ENCODE results near the gene GPR137C. TPM values are rescaled to one million over a fixed set of nuclear protein-coding genes. Genes with fewer than 3 reads are reported as not detected.

The GPR137C gene, protein sequence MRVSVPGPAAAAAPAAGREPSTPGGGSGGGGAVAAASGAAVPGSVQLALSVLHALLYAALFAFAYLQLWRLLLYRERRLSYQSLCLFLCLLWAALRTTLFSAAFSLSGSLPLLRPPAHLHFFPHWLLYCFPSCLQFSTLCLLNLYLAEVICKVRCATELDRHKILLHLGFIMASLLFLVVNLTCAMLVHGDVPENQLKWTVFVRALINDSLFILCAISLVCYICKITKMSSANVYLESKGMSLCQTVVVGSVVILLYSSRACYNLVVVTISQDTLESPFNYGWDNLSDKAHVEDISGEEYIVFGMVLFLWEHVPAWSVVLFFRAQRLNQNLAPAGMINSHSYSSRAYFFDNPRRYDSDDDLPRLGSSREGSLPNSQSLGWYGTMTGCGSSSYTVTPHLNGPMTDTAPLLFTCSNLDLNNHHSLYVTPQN
- total RNA-seq (2021) (1.1 and 1.2 TPM in 2 replicates), Bru-seq, nascent RNA (percentile 38 among the genes with signal in this experiment), BruChase-seq, experiment 1, labeled RNA remaining after a 2-hour chase (percentile 45 among the genes with signal in this experiment), BruChase-seq, experiment 2, labeled RNA remaining after a 6-hour chase (percentile 44 among the genes with signal in this experiment)
- long read RNA-seq, partial matches to known transcripts = 1 of 3 reads
- long read RNA-seq, other reads (novel, unspliced or antisense) = 0 of 3 reads

DNA sequence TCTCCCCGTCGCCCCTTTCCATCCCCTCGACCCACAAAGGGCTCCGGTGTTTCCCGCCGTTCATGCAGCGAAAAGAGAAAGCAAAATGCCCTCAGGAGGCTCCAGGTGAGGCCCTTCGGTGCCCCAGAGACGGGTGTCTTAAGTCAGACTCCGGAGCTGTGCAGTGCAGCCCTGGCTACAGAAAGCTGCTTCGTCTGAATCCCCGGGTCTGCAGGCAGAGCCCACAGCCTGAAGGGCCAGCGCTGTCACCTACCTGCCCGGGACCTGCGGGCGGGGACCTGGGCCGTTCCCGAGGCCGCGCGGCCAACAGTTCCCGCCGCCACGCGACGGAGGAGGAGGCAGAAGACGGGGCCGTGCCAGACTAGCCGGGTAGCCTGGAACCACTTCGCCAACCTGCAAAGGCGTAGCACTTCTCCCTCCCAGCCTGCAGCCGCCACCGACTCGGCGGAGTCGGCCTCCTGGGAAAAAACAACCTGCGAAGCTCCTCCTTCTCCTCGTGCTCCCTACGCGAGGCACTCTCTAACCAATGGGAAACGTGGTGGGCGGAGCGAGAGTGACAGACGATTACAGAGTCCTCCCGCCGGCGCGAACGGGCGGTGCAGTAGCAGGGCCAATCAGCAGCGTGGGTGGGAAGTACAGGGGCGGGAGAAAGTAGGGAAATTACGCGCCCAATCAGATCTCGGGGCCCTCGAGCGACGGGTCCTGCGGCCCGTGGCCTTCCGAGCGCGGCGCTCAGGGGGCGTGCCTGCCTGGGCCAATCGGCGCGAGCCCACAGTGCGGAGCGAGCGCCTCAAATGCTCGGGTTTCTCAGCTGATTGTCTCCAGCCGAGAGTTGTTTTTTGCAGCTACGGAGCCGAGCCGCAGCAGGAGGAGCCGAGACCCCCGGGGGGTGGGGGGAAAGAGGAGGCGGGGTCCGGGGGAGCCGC lies at the start of gene GPR137C, which contains the start of gene TXNDC16:
GPR137C (plus strand) TSS at position 774 of the 926 bp plus-strand sequence. CDS start 312 bp downstream, outside the sequence.
TXNDC16 (minus strand) TSS at position 443 of the 926 bp plus-strand sequence. CDS start 8,948 bp downstream, outside the sequence.
- H2AFZ ChIP-seq = peak within 1 kb of the TSS; percentile 95
- intact Hi-C loops (cut with micrococcal nuclease; ENCODE audit: unreplicated experiment) = loop anchor here (2.0 to 5.0 kb wide), 2 partner anchors 148 to 400 kb away; partner anchors contain the start of gene FERMT2
- H3K79me2 ChIP-seq (ENCODE audit: low read depth) = no peaks in the 10 kb centered on the region
- peak within 1 kb of the TSS; percentile 100 for H3K4me2 ChIP-seq
- peak within 1 kb of the TSS; percentile 33; the same call in 1 of the 2 replicates for H3K27ac ChIP-seq
- no peaks in the 10 kb centered on the region for H3K9me2 ChIP-seq (ENCODE audit: insufficient read depth)
- CTCF ChIA-PET = interaction anchor here (0.6 to 0.7 kb wide), 3 partner anchors 145 to 1846 kb away, joined by 3 to 7 read pairs (median 3); no protein-coding TSS in a partner anchor
- H3K9me3 ChIP-seq (ENCODE audit: insufficient read depth, low read depth) = no peaks in the 10 kb centered on the region
- BruUV-seq (replicated peaks) = TSS peak; percentile 75
- H3K36me3 ChIP-seq (ENCODE audit: low read depth) = no peaks in the 10 kb centered on the region
- POLR2A ChIA-PET (ENCODE audit: unreplicated experiment) = interaction anchor here (0.5 to 0.7 kb wide), 6 partner anchors 174 to 1588 kb away, joined by 3 to 15 read pairs (median 6); no protein-coding TSS in a partner anchor
- no peaks in the 10 kb centered on the region for H4K20me1 ChIP-seq (ENCODE audit: insufficient read depth)
- peak; percentile 96 to 99 for DNase-seq
- peak within 1 kb of the TSS; percentile 65 for H3K4me3 ChIP-seq
- H3F3A ChIP-seq (ENCODE audit: insufficient read depth, low read depth) = 0 out of 2 replicates have a peak, but pooled peaks cover 4% of the 10 kb centered on the region
- TF ChIP-seq EZH2 (IDR thresholded peaks at IDR 0.05; ENCODE audit: low read depth) = no peak
- no peaks in the 10 kb centered on the region for H3K27me3 ChIP-seq (ENCODE audit: insufficient read depth, low read depth)
- peaks cover 21% of the 10 kb centered on the region for H3K4me1 ChIP-seq (replicated peaks; ENCODE audit: insufficient read depth)

DNA sequence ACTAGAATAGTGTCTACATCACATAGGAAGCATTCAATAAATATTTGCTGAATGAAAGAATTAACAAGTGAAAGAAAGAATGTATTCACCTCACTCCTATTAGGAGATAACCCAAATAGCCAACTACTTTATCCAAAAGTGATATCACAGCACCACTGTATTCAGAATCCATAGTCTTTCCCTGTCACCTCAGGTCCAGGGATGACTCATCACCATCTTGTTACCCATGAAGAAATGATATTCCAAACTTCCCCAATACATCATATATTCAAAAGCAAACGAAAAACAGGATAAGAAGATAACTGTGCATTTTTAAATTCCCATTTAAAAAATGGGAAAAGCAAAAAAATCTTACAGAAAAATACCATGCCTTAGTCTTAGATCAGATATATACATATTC lies 39.4 kb upstream of the GPR137C start:
- TF ChIP-seq, protein P1, sequence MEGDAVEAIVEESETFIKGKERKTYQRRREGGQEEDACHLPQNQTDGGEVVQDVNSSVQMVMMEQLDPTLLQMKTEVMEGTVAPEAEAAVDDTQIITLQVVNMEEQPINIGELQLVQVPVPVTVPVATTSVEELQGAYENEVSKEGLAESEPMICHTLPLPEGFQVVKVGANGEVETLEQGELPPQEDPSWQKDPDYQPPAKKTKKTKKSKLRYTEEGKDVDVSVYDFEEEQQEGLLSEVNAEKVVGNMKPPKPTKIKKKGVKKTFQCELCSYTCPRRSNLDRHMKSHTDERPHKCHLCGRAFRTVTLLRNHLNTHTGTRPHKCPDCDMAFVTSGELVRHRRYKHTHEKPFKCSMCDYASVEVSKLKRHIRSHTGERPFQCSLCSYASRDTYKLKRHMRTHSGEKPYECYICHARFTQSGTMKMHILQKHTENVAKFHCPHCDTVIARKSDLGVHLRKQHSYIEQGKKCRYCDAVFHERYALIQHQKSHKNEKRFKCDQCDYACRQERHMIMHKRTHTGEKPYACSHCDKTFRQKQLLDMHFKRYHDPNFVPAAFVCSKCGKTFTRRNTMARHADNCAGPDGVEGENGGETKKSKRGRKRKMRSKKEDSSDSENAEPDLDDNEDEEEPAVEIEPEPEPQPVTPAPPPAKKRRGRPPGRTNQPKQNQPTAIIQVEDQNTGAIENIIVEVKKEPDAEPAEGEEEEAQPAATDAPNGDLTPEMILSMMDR (conservative IDR thresholded peaks at IDR 0.05) = no peak
- no peak for TF ChIP-seq EZH2 (IDR thresholded peaks at IDR 0.05; ENCODE audit: low read depth)
- Histone ChIP-seq H3K9me3 (ENCODE audit: insufficient read depth, low read depth) (no peaks in the 10 kb centered on the region), H3K36me3 (ENCODE audit: low read depth) (no peaks in the 10 kb centered on the region), H3K4me2 (no peak overlapping the region), H2AFZ (no peak overlapping the region), H3K4me3 (no peak overlapping the region), H3F3A (ENCODE audit: insufficient read depth, low read depth) (no peaks in the 10 kb centered on the region), H3K79me2 (ENCODE audit: low read depth) (no peaks in the 10 kb centered on the region), H3K4me1 (replicated peaks; ENCODE audit: insufficient read depth) (no peaks in the 10 kb centered on the region), H3K9me2 (ENCODE audit: insufficient read depth) (no peaks in the 10 kb centered on the region), H4K20me1 (ENCODE audit: insufficient read depth) (no peaks in the 10 kb centered on the region), H3K27ac (no peak overlapping the region), H3K27me3 (ENCODE audit: insufficient read depth, low read depth) (no peaks in the 10 kb centered on the region)
- ChIA-PET CTCF (no interaction called here), POLR2A (ENCODE audit: unreplicated experiment) (no interaction called here)
- BruUV-seq (replicated peaks) = no TSS peak
- intact Hi-C loops (cut with micrococcal nuclease; ENCODE audit: unreplicated experiment) = no loop called here
- no peak for DNase-seq

DNA sequence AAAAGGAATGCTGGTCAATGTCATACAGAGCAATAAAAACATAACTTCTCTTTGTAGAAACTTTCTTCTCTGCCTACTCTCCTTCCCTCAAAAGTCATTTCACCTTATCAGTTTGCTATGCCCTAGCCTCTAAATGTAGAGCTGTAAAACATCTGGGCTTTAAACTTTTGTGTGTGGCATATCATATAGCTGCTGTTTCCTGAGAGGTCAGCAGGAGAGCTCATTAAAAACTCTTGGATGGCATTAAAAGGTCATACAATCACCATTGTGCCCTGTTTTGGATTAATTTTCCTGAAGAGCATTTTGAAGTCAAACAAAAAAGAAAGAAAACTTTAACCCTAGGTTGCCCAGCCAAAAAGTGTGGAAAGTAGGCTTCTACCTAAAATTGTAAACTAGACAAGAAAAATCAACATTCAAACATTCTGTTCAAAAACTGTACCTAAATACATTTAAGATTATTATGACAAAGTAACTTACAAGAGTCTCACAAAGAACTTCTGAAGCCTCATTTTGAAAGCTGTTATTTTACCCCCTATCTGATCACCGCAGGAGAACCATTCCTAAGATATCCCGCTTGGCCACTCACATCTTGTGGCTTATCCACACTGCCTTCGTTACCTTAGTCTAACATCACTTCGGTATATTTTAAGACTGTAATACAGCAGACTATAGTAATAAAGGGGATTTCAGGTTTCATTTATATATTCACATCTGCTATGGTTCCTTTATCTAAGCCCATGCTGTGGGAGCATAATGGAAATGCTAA lies 38.4 kb upstream of the GPR137C start:
- Histone ChIP-seq H3K36me3 (ENCODE audit: low read depth) (no peaks in the 10 kb centered on the region), H3K4me3 (no peak overlapping the region), H3K9me3 (ENCODE audit: insufficient read depth, low read depth) (no peaks in the 10 kb centered on the region), H3K79me2 (ENCODE audit: low read depth) (no peaks in the 10 kb centered on the region), H3F3A (ENCODE audit: insufficient read depth, low read depth) (no peaks in the 10 kb centered on the region), H3K27ac (no peak overlapping the region), H2AFZ (no peak overlapping the region), H3K27me3 (ENCODE audit: insufficient read depth, low read depth) (no peaks in the 10 kb centered on the region), H3K4me2 (no peak overlapping the region), H3K4me1 (replicated peaks; ENCODE audit: insufficient read depth) (no peaks in the 10 kb centered on the region), H4K20me1 (ENCODE audit: insufficient read depth) (no peaks in the 10 kb centered on the region), H3K9me2 (ENCODE audit: insufficient read depth) (no peaks in the 10 kb centered on the region)
- CTCF ChIA-PET = no interaction called here
- POLR2A ChIA-PET (ENCODE audit: unreplicated experiment) = no interaction called here
- intact Hi-C loops (cut with micrococcal nuclease; ENCODE audit: unreplicated experiment) = no loop called here
- TF ChIP-seq, protein P1 (conservative IDR thresholded peaks at IDR 0.05) = no peak
- TF ChIP-seq EZH2 (IDR thresholded peaks at IDR 0.05; ENCODE audit: low read depth) = no peak
- no peak for DNase-seq
- BruUV-seq (replicated peaks) = no TSS peak

Data from PC-9 (cell line).